H1 (cell line): ENCODE results near the gene PASD1. TPM values are rescaled to one million over a fixed set of nuclear protein-coding genes. Genes with fewer than 3 reads are reported as not detected.

Experiments used
- CHD1 ChIP-seq: IDR thresholded peaks from 2 replicates; pipeline ENCODE4 v1.6.1; 2012; ENCODE audit warnings: low read depth, low read length, improper control_type of control experiment
- CHD2 ChIP-seq: IDR thresholded peaks from 2 replicates; pipeline ENCODE4 v1.6.1; 2012; ENCODE audit warnings: low read length, improper control_type of control experiment
- CHD7 ChIP-seq: fragments of 300-600 bp; sonication (generic); IDR thresholded peaks from 2 replicates; pipeline ENCODE4 v1.7.1; 2012; ENCODE audit warnings: low read length, moderate library complexity, mild to moderate bottlenecking, inconsistent platforms; ENCODE audit not compliant: insufficient replicate concordance
- CTBP2 ChIP-seq: IDR thresholded peaks from 2 replicates; pipeline ENCODE4 v1.7.0; 2011; ENCODE audit warnings: borderline replicate concordance, mild to moderate bottlenecking, moderate library complexity, mixed read lengths, low read length; ENCODE audit not compliant: insufficient read depth, insufficient read length
- POLR2A ChIP-seq, 2 experiments: IDR thresholded peaks; 1 replicate in 1 of 2; 2 replicates in 1 of 2; pipeline ENCODE4 v1.6.1; 2011; ENCODE audit warnings: low read depth in 2 of 2, low read length in 2 of 2, mild to moderate bottlenecking in 2 of 2; ENCODE audit errors: control extremely low read depth in 1 of 2
- TAF1 ChIP-seq: IDR thresholded peaks from 2 replicates; pipeline ENCODE4 v1.6.1; 2011; ENCODE audit warnings: mild to moderate bottlenecking, low read depth, low read length
- polyA plus RNA-seq, 7 experiments: library from polyadenylated mRNA; depleted of rRNA in 3 of 7; stranded (reverse) in 5 of 7; unstranded in 2 of 7; fragments of >200 nt in 5 of 7; fragments of 200-250 nt in 2 of 7; gene quantifications; 1 replicate in 5 of 7; 2 replicates in 1 of 7; 4 replicates in 1 of 7; pipeline versions ENCODE4 v1.2.1 to v1.2.3, GENCODE V29; 2011 to 2013; ENCODE audit warnings: missing spikeins in 2 of 7, mixed read lengths in 2 of 7
- total RNA-seq: library from RNA; stranded (reverse); fragmentation: NEBNext Ultra II Directional; extraction: Animal tissue kit (Norgen Biotek cat#: 25700); gene quantifications from 2 replicates; pipeline ENCODE4 v1.2.1, GENCODE V29; 2021

The PASD1 gene
- total and polyA plus RNA-seq, 2 of the 8 experiments (the other 6 are each of a cell fraction or from before 2014, with no cell fraction given) = 0.03 to 0.09 TPM

DNA sequence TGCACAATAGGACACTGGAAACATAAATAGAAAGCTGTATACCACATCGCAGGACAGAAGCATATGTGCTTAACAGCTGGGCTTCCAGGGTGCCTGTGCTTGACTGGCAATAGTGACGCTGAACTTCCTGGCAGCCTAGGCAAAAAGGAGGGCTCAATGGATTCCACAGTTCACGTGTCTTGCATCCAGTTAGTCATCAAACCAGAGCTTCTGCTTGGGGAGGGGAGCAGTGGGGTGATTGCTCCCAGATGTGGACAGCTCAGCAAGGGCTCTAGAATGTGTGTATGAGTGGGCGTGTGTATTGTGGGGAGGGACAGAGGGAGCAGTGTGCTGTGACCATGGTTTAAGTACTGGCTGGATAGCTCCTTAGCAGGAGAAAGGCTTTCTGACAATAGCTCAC lies 134.0 kb downstream of the PASD1 start (continued):
- no peak for TF ChIP-seq CHD1
- TF ChIP-seq CHD2 = no peak
- TF ChIP-seq POLR2A (IDR thresholded peaks at IDR 0.05; ENCODE audit: control extremely low read depth in 1 of 2, low read depth in 2 of 2, low read length in 2 of 2) = no peak
- no peak for TF ChIP-seq CHD7
- no peak for TF ChIP-seq CTBP2
- TF ChIP-seq TAF1 = no peak
